Stimulated activated CD8-positive, alpha-beta memory T cell treated with anti-CD3 and anti-CD28 coated beads, Interleukin-15, amount 100 ng/mL, for 4 hours (primary cell): ENCODE results near the gene LRMDA.

Experiments
- DNase-seq, 2 donors: peaks; one replicate each; pipeline ENCODE4 v3.0.0-alpha.2; 2020; ENCODE audit warnings: low read depth in 2 of 2

LRMDA gene

GRCh38 chr10:75825661-75826060 is 394.2 kb downstream of the LRMDA start:
- no peak for DNase-seq

GRCh38 chr10:75826846-75827245 is 395.4 kb downstream of the LRMDA start:
- no peak for DNase-seq

- DNase-seq, result no peak
Observed at GRCh38 chr10:75827587-75828021, 396.2 kb downstream of the LRMDA start.

DNA sequence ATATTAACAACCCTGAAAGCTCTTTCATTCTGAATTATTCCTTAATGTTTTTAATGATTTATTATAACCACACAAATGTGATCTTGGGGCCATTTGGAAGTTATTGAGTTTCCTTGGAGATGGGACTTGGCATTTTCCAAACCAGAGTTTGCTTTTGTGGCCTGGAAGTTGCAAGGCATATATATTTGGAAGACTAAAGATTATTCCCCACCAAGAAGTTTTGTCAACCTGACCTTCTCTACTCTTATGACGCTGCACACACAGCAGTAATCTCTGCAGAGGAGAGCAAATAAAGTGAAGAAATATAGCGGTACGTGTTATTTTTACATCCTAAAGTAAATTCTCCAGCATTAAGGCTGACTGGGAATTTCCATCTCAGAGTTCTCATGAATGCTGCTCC is 397.0 kb downstream of the LRMDA start:
- DNase-seq, result no peak

DNA sequence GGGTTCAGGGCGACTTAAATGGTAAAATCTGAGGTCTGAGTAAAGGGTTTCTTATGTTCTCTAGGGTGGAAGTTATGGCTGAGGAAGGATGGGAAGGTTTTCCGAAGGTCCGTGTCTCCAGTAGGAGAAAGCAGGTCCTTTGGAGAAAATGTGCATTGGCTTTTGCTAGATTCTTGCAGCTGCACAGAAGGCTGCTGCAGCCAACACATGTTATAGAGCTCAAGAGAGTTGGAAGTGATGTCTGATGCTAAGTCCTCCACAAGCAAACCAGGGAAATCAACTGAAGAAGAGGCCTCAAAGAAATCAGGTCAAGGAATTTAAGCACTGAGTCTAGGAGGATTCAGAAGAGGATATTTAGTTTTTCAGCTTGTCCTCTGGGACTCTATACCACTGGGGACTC is 404.6 kb downstream of the LRMDA start:
- DNase-seq, result no peak

GRCh38 chr10:75838486-75838885 is 407.1 kb downstream of the LRMDA start:
- no peak for DNase-seq

DNA sequence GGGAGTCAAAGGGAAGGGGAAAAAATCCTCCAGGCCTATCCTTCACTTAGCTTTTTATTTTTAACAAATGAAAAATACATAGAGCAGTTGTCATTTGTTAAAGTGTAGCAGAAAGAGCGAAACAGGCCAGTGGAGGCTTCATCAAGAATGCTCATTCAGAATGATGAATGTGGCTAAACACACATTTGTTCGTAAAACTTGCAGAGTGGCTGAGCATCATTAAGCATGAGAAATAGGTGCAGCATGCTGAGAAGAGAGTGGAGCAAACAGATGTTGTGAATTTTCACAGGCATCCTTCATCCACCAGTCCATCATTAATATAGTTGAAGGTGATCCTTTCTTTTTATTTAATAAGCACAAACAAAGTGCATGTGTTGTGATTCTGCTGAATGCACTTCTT is 407.6 kb downstream of the LRMDA start:
- DNase-seq, result no peak

- no peak for DNase-seq
Observed at GRCh38 chr10:75841266-75841665, 409.8 kb downstream of the LRMDA start.

DNA sequence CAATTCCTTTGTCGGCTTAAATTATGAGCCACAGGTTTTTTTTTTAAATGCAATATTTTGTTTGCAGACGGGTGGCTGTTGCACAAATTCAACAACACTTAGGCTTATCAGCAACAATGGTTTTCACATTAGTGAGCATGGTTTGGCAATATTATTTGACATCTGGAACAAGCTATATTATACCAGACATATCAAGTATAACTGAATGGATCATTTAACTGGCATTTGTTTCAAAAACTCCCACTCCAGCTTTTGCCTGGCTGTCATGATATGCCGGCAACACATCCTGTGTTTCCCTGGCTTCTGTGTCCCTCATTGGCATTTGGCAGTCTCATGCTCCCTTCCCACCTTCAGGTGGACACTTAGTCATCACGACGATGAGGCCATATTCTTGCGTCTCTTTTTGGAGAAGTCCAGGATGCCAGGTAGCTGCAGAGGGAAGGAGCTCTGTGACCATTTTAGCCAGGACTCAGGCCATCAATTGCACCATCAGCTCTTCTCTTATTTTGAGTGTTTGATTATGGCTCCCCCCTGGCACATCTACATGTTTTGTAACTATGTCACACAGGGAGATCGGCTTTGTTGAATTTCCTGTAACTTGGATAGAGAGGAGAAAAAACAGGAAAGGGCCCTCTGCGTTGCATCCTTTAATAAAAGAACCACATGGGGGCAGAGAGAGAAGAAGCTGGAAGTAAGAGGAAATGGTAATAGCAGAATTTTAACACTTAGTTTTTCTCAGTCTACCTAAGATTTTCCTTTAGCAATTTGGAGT is 413.9 kb downstream of the LRMDA start:
- no peak for DNase-seq

- no peak for DNase-seq
Observed at GRCh38 chr10:75847477-75847876, 416.1 kb downstream of the LRMDA start.

- no peak for DNase-seq
Observed at GRCh38 chr10:75851580-75852345, 420.3 kb downstream of the LRMDA start.

DNA sequence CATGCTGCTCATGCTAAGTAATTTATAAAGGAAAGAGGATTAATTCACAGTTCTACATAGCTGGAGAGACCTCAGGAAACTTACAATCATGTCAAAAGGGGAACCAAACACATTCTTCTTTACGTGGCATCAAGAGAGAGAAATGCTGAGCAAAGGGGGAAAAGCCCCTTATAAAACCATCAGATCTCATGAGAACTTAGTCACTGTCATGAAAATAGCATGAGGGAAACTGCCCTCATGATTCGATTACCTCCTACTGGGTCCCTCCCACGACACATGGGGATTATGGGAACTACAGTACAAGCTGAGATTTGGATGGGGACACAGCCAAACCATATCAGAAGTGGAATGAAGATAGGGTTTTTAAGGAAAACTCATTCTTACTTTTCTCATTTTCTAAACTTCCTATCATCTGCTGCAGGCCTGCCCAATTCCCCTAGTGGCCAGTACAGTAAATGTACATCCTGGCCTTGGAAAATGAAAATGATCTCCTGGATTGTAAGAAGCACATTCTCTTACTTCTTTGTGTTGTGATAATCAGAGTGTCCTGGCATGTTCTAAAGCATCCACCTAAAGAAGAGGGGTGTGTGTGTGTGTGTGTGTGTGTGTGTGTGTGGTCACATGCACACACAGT is 421.5 kb downstream of the LRMDA start:
- DNase-seq, result no peak

DNA sequence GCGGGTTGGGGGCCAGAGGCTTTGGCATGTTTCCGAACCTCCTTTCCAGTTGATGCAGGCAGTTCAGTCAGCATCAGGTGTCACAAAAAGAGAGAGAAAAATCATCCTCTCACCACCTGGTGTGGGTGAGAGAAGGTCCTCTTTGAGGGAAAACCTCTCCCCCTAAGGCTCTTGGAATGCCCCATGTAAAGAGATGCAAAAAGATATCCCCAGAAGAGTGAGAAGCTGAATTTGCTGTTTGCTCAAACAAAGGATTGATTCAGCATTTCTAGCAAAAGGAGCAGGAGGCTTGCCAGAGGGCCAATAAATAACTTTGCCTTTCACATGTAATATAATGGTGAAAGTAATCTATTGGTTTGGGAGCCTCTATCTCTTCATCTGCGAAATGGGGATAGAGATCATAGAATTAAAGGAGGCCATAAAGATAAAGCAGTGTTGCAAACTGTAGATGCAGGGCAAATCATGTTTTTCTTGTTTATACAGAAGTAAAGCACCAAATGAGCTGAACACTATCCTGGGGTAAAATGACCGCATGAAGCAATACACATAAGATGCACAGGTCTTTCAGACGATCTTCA is 425.9 kb downstream of the LRMDA start:
- no peak for DNase-seq

GRCh38 chr10:75857896-75858295 is 426.5 kb downstream of the LRMDA start:
- no peak for DNase-seq

DNA sequence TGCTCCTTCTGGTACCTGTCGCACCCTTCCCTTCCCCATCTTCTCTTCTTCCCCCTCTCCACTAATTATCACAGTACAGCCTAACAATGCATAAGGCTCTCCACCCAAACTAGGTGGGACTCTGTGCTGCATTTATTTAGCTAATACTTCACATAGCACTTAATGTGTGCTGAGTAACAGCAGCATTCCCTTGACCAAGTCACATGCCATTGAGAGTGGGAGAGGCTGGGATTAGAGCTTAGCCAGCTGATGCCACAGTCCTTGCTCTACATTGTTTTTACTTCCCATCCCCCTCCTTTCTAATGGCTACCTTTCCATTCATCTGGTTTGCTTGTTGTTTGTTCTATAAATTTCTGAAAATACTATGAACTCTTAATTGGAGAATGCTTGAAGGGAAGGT is 426.9 kb downstream of the LRMDA start:
- no peak for DNase-seq

DNA sequence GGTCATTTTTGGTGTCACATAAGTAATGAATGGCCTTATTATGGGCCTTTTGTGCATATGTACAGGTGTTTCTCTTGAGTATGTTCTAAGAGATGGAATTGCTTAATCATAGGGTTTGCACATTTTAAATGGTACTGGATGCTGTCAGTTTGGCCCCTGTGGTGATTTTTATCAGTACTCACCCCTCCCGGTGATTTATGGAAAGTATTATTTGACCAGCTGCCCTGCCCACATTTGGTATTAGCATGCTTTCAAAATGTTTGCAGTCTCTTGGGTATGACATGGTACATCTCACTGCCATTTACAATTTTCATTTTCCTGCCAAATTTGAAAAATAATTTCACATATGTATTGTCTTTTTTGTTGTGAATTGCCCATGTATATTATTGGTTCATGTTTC is 427.7 kb downstream of the LRMDA start:
- no peak for DNase-seq

DNA sequence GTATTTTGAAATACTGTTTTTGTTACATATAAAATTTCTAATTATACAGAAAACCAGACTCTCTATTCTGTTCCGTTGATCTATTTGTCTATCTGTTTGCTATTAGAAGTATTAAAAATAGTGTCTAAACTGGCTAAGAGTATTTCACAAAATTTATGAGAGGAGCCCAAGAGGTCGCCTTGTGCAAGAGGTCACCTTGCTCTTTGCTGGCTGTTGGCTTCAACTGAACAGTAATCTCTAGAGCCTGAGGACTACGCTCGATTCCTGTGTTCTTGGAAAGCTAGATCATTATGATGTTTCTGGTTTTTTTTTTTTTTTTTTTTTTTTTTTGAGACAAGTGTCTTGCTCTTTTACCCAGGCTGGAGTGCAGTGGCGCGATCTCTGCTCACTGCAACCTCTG is 428.6 kb downstream of the LRMDA start:
- no peak for DNase-seq

- DNase-seq, result no peak
Observed at GRCh38 chr10:75861582-75861981, 430.2 kb downstream of the LRMDA start.

DNA sequence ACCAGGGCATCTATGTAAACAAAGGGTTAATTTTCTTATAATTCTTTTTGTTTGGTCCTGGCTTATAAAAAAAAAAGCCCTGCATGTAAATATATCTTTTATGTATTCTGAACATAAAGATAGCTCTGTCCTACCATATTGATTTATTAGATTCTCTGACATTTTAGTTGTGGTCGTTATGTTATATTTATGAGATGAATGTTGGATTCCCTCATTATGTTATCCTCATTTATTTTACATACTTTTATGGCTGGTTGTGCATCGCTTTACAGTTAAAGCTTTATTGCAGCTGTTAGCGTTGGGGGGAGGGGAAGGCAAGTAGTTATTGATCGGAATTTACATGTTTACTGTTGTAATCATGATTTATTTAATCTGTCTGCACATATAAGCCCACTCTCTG is 431.5 kb downstream of the LRMDA start:
- no peak for DNase-seq

DNA sequence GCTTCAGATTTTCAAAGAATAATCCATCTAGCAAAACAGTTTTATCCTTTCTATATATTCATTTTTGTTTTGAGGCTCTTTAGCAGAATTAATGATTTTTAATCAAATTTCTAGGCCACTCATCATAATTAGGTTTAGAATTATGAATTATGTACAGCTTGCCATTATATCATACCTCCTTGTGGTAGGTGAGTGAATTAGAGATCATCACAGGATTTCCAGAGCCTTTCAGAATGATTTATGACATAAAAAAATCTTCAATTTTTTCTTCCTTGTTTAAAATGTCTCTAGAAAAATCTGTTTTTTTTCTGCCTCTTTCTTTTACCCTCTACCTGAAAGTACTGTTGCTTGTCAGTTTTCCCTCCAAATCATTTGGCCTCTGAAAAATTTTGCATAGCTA is 433.3 kb downstream of the LRMDA start:
- DNase-seq, result no peak

DNA sequence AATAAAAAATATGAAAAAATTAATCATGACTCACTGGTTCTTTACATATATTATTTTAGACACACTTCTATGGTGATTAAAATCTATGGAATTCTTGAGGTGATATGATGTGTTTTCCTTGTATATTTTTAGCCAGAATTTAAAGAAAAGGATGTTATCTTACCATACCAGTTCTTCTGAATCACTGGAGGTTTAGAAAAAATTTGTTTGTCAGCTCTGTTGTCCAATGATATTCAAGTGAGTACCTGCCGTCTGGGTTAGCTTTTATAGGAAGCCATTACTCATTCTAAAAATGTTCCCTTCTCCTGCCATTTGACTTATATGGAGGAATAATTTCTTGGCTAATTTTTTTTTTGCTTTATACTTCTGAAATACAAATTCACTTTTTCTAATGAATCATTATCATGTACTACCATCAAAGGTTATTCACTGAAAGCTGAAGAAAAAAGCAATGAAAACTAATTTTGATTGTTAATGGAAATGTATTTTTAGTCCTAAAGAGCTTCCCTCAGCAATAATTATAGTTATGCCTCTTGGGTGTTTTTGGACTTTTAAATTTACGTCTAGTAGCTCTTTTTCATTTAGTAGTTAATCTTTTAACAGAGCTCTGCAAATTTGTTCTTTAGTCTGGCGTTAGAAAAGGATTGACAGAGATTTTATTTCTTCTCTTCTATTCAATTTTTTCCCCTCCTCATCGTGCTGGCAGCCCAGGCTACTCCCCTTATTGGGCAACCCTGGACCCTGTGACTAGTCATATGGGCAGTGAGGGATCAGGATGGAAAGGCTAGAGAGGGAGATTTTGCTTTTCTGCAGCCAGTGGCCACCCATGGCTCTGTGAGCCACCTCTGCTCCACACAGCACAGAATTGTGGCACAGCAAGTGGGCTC is 434.2 kb downstream of the LRMDA start:
- no peak for DNase-seq

DNA sequence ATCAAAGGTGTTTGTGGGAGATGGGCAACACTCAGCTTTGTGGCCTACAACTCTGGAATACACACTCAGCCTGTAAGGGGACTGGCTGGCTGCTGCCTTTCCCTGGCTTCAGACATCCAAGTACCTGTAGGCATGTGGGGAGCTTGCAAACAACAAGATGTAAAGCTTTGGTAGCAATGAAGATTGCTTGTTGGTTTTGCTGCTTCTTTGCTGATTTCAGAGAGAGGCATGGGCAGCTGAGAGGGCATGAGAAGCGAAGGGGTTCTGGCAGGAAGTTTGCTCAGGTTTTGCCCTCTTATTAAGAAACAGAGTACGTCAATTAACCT is 434.8 kb downstream of the LRMDA start:
- no peak for DNase-seq
